Smooth muscle cell (in vitro differentiated cells): Measurements from ENCODE around the gene NINL. TPM values are rescaled to one million over a fixed set of nuclear protein-coding genes. Genes with fewer than 3 reads are reported as not detected.
"Not testable (repeated sequence)": the region's sequence is repeated elsewhere in the genome, so short reads cannot be mapped to it uniquely, and the experiment has no call there.

Experiments used
- DNase-seq: peaks from one replicate; lab custom pipeline; 2025; ENCODE audit not compliant: unreplicated experiment; lab: John Stamatoyannopoulos, UW
- H2AFZ ChIP-seq: fragments of 200-600 bp; sonication (generic); 2 replicates; pipeline ENCODE4 v1.6.0; 2016; ENCODE audit warnings: antibody characterized with exemption, low read depth, mild to moderate bottlenecking
- H3F3A ChIP-seq: fragments of 200-600 bp; sonication (generic); 2 replicates; pipeline ENCODE4 v1.6.0; 2017; ENCODE audit warnings: antibody characterized with exemption, low read depth
- H3K27ac ChIP-seq: fragments of 200-600 bp; sonication (generic); 2 replicates; pipeline ENCODE4 v1.5.1; 2016; ENCODE audit warnings: low read depth, mild to moderate bottlenecking
- H3K27me3 ChIP-seq: fragments of 200-600 bp; sonication (generic); 2 replicates; pipeline ENCODE4 v1.6.1; 2016; ENCODE audit warnings: low read depth, mild to moderate bottlenecking
- H3K36me3 ChIP-seq: fragments of 200-600 bp; sonication (generic); 2 replicates; pipeline ENCODE4 v1.5.1; 2016; ENCODE audit warnings: low read depth
- H3K4me1 ChIP-seq: fragments of 200-600 bp; sonication (generic); 2 replicates; pipeline ENCODE4 v1.5.1; 2016; ENCODE audit warnings: low read depth
- H3K4me2 ChIP-seq: fragments of 200-600 bp; sonication (generic); 2 replicates; pipeline ENCODE4 v1.6.0; 2016; ENCODE audit warnings: mild to moderate bottlenecking
- H3K4me3 ChIP-seq: fragments of 200-600 bp; sonication (generic); 2 replicates; pipeline ENCODE4 v1.5.1; 2016; ENCODE audit warnings: mild to moderate bottlenecking
- H3K79me2 ChIP-seq: fragments of 200-600 bp; sonication (generic); 2 replicates; pipeline ENCODE4 v1.6.0; 2016; ENCODE audit warnings: low read depth, mild to moderate bottlenecking
- H3K9ac ChIP-seq: fragments of 200-600 bp; sonication (generic); 2 replicates; pipeline ENCODE4 v1.6.0; 2016; ENCODE audit warnings: low read depth
- H3K9me3 ChIP-seq: fragments of 200-600 bp; sonication (generic); replicated peaks from 2 replicates; pipeline ENCODE4 v1.5.1; 2016; ENCODE audit warnings: low read depth
- H4K20me1 ChIP-seq: fragments of 200-600 bp; sonication (generic); 2 replicates; pipeline ENCODE4 v1.6.0; 2016; ENCODE audit warnings: low read depth
- CTCF ChIP-seq: fragments of 200-600 bp; sonication (generic); IDR thresholded peaks from 2 replicates; pipeline ENCODE4 v1.5.1; 2017; ENCODE audit warnings: borderline replicate concordance, mild to moderate bottlenecking, antibody characterized with exemption; ENCODE audit not compliant: insufficient read depth, poor library complexity, severe bottlenecking
- WGBS: methylation state at CpG from one replicate; pipeline ENCODE4 v1.1.7; 2016; ENCODE audit warnings: low lambda C conversion rate; 5-methylcytosine and 5-hydroxymethylcytosine counted together
- polyA plus RNA-seq: library from polyadenylated mRNA; unstranded; fragments of >200 nt; fragmentation: Nextera tagmentation; extraction: Ambion mirVana; gene quantifications from 2 replicates; pipeline ENCODE4 v1.2.1, GENCODE V29; 2016
- total RNA-seq: library from RNA; depleted of rRNA; stranded (reverse); fragments of >200 nt; gene quantifications from 2 replicates; pipeline ENCODE4 v1.2.3, GENCODE V29; 2014

Gene NINL
- total RNA-seq: 12.2 and 13.9 TPM in 2 replicates
- polyA plus RNA-seq: 10.7 and 15.0 TPM in 2 replicates

- Histone ChIP-seq H3K9me3 (no peaks in the 10 kb centered on the region), H3K4me2 (peak within 1 kb of the TSS; percentile 90), H3F3A (no peaks in the 10 kb centered on the region), H3K9ac (peak within 1 kb of the TSS; percentile 87), H3K4me3 (peak within 1 kb of the TSS; percentile 77), H3K79me2 (peaks cover 42% of the 10 kb centered on the region), H3K27me3 (no peaks in the 10 kb centered on the region), H3K36me3 (no peaks in the 10 kb centered on the region), H3K27ac (peak within 1 kb of the TSS; percentile 72), H4K20me1 (peaks cover 37% of the 10 kb centered on the region), H2AFZ (peak within 1 kb of the TSS; percentile 78), H3K4me1 (peaks cover 3% of the 10 kb centered on the region)
- no peak for TF ChIP-seq CTCF
- DNase-seq: peak; percentile 55
- WGBS: 1% methylated on average over 86 of the region's 108 CpGs
Observed at GRCh38 chr20:25584905-25585704, at the start of gene NINL. Gene NINL, minus strand, starts transcription at chr20:25585531. Its CDS starts 58,944 bp downstream, at chr20:25526587.

GRCh38 chr20:25632940-25633790 is 47.8 kb upstream of the NINL start:
- Histone ChIP-seq H3K36me3 (peaks cover 9% of the 10 kb centered on the region), H3K27me3 (no peaks in the 10 kb centered on the region), H3K79me2 (no peaks in the 10 kb centered on the region), H3K4me2 (no peak overlapping the region), H4K20me1 (no peaks in the 10 kb centered on the region), H3F3A (no peaks in the 10 kb centered on the region), H3K9ac (no peak overlapping the region), H3K9me3 (peaks cover 4% of the 10 kb centered on the region), H3K4me1 (no peaks in the 10 kb centered on the region), H2AFZ (no peak overlapping the region), H3K27ac (peak overlapping the region; percentile 27), H3K4me3 (no peak overlapping the region)
- 61% methylated on average over 5 of the region's 5 CpGs for WGBS
- DNase-seq: no peak
- TF ChIP-seq CTCF: no peak

GRCh38 chr20:25630615-25631014 is 45.3 kb upstream of the NINL start:
- not testable (repeated sequence) for H3K79me2 ChIP-seq, H3K27me3 ChIP-seq, H3K4me1 ChIP-seq, H3F3A ChIP-seq, H3K9me3 ChIP-seq, H3K4me2 ChIP-seq, DNase-seq, H3K9ac ChIP-seq, H2AFZ ChIP-seq, H3K27ac ChIP-seq, H3K4me3 ChIP-seq, H3K36me3 ChIP-seq, H4K20me1 ChIP-seq
- 97% methylated on average over 2 of the region's 2 CpGs for WGBS

GRCh38 chr20:25629816-25630499 is 44.6 kb upstream of the NINL start:
- Histone ChIP-seq H3K27me3 (no peaks in the 10 kb centered on the region), H2AFZ (no peak overlapping the region), H3F3A (no peaks in the 10 kb centered on the region), H3K4me3 (no peak overlapping the region), H3K79me2 (no peaks in the 10 kb centered on the region), H4K20me1 (no peaks in the 10 kb centered on the region), H3K36me3 (no peaks in the 10 kb centered on the region), H3K9ac (no peak overlapping the region), H3K4me1 (no peaks in the 10 kb centered on the region), H3K27ac (no peak overlapping the region), H3K9me3 (no peaks in the 10 kb centered on the region), H3K4me2 (no peak overlapping the region)
- no peak for DNase-seq
- 90% methylated on average over 8 of the region's 8 CpGs for WGBS
- no peak for TF ChIP-seq CTCF
